Measurements from ENCODE around the gene CDK16.

The CDK16 gene

DNA sequence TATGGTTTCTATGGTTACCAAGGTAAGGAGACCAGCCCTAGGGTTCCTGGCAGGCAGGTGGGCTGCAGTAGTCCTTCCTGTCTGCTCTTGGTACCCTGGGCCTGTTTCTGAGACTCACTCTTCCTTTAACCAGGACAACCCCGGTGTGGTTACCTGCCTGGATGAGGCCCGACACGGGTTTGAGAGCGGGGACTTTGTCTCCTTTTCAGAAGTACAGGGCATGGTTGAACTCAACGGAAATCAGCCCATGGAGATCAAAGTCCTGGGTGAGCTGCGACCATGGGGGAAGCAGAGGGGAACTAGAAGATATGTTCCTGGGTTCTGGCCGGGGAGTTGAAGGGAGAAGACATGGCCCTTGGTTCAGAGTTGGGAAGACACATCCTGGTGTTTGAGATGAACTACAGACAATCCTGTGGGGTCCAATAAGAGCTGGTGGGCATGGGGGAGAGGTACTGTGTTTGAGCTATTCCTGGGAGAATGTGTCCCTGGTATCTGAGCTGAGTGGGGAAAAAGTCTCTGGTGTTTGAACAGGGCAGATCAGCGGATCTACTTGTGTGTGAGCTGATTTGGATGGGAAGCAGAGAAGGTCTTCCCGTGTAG is 17.0 kb upstream of the CDK16 start:
- DNase-seq: peak in 2 of 10 donors; percentile 25 to 30
- intact Hi-C loops (cut with DNase I): no loop called here

DNA sequence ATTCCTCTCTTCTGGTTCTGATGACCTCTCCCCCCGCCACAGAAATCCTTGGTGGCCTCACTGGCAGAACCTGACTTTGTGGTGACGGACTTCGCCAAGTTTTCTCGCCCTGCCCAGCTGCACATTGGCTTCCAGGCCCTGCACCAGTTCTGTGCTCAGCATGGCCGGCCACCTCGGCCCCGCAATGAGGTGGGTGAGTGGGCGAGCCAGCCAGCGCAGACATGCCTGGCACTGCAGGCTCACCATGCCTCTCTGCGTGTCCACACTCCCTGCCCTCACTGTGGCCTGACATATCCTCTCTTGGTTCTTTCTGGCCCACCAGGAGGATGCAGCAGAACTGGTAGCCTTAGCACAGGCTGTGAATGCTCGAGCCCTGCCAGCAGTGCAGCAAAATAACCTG is 16.2 kb upstream of the CDK16 start:
- DNase-seq: peak in 2 of 10 donors; percentile 81 to 85
- intact Hi-C loops (cut with DNase I): no loop called here

GRCh38 chrX:47202877-47203276 is 15.6 kb upstream of the CDK16 start:
- intact Hi-C loops (cut with DNase I): no loop called here
- DNase-seq: no peak

DNA sequence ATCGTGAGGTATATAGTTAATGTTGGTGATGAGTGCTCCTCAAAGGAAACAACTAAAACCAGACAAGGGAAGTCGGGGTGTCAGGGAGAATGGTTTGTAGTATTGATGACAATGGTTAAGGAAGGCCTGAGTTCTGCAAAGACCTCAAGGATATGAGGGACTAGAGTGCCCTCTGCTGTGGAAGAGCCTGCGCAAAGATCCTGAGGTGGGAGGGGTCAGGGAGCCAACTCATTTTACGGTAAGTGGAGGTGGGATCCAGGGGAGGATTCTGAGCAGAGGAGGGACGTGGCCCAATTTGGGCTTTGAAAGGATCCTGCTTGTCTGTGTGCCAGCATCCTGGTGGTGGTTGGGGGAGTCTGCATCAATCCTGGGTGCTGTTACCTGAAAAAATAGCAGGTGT is 13.5 kb upstream of the CDK16 start:
- intact Hi-C loops (cut with DNase I): no loop called here
- no peak for DNase-seq

DNA sequence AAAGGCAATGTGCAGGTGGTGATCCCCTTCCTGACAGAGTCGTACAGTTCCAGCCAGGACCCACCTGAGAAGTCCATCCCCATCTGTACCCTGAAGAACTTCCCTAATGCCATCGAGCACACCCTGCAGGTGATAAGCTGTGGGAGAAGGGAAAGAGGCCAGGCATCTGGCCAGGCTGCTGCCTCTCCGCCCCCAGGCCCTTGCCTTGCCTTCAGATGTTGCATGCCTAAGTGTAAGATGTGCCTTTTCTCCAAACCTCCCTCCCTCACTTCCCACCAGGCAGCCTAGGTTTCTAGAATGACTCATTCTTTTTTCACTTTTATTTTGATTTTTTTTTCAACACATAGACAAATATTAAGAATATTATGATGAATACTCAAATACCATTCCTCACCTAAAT is 12.2 kb upstream of the CDK16 start:
- intact Hi-C loops (cut with DNase I): no loop called here
- peak in 1 of 10 donors; percentile 86 for DNase-seq

GRCh38 chrX:47208108-47208507 is 10.4 kb upstream of the CDK16 start:
- intact Hi-C loops (cut with DNase I): no loop called here
- DNase-seq: peak in 1 of 10 donors; percentile 45

- DNase-seq: peak in 2 of 10 donors; percentile 55 to 74
- intact Hi-C loops (cut with DNase I): no loop called here
These were observed 8.8 kb upstream of the CDK16 start for GRCh38 chrX:47209508-47210238.

GRCh38 chrX:47210661-47211425 is 7.6 kb upstream of the CDK16 start:
- intact Hi-C loops (cut with DNase I): no loop called here
- peak in 1 of 10 donors; percentile 30 for DNase-seq

GRCh38 chrX:47212381-47213293 is 5.8 kb upstream of the CDK16 start:
- DNase-seq: peak in 1 of 10 donors; percentile 70
- intact Hi-C loops (cut with DNase I): no loop called here

- peak in 2 of 10 donors; percentile 52 to 66 for DNase-seq
- intact Hi-C loops (cut with DNase I): no loop called here
These were observed 3.9 kb upstream of the CDK16 start for GRCh38 chrX:47214435-47215077.

GRCh38 chrX:47215291-47215900 is 3.1 kb upstream of the CDK16 start:
- intact Hi-C loops (cut with DNase I): no loop called here
- peak in 1 of 10 donors; percentile 62 for DNase-seq

DNA sequence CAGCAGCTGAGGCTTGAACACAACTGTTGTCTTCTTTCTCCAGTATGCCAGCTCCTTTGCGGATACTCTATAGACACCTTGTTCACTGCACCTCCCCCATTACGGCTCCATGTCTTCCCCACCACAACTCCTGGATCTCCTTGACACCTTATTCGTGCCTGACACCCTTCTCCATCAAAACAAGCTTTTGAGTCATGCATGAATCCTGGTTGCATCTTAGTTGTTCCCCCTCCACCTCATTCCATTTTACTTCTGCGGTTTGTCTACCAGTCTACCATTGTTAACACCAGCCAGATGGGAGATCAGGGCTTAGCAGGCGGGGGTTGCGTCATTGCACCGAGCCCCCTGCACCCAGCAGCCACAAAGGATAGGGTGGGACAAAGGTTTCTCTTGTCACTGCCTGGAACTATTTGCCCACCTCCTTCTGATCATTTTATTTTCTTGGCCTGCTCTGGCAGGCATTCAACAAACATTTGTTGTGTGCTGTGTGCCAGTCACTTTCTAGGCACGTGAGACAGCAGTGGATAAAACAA is 2.0 kb upstream of the CDK16 start:
- intact Hi-C loops (cut with DNase I): no loop called here
- DNase-seq: no peak

DNA sequence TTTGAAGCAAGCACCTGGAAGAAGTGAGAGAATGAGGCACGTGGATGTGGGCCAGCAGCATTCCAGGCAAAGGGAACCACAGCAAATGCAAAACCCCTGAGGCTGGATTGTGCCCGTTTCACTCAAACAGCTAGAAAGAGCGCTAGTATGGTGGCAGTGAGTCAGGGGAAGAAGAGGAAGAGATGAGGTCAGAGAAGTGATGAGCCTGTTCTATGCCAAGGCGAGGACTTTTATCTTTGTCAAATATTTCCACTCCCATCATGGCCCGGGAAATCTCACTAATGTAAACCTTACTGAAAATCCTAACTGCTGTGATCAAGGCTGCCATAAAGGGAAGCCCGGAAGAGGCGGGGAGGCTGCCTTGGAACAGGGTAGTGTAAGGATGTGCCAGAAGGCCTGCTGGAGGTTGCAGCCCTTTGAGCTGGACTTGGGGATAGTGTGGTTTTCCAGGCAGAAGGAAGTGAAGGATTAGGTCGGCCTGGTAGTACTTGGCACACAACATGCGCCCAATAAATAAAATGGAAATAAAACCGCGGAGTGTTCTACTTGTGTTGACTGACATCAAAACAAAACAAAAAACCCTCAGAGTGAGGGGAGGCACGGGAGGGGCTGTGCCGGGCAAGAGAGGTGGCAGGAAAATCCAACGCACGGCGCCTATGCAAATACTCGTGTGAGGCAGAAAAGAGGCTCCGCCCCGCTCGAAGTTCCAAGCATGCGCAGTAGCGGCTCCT is 1.2 kb upstream of the CDK16 start:
- intact Hi-C loops (cut with DNase I): loop anchor here (1.0 kb wide), 1 partner anchor 23 kb away; no protein-coding TSS in a partner anchor
- no peak for DNase-seq

GRCh38 chrX:47217852-47218279 is 615 bp upstream of the CDK16 start:
- intact Hi-C loops (cut with DNase I): loop anchor here (1.0 kb wide), 1 partner anchor 24 kb away; no protein-coding TSS in a partner anchor
- DNase-seq: peak; percentile 87 to 99 (median 94)

DNA sequence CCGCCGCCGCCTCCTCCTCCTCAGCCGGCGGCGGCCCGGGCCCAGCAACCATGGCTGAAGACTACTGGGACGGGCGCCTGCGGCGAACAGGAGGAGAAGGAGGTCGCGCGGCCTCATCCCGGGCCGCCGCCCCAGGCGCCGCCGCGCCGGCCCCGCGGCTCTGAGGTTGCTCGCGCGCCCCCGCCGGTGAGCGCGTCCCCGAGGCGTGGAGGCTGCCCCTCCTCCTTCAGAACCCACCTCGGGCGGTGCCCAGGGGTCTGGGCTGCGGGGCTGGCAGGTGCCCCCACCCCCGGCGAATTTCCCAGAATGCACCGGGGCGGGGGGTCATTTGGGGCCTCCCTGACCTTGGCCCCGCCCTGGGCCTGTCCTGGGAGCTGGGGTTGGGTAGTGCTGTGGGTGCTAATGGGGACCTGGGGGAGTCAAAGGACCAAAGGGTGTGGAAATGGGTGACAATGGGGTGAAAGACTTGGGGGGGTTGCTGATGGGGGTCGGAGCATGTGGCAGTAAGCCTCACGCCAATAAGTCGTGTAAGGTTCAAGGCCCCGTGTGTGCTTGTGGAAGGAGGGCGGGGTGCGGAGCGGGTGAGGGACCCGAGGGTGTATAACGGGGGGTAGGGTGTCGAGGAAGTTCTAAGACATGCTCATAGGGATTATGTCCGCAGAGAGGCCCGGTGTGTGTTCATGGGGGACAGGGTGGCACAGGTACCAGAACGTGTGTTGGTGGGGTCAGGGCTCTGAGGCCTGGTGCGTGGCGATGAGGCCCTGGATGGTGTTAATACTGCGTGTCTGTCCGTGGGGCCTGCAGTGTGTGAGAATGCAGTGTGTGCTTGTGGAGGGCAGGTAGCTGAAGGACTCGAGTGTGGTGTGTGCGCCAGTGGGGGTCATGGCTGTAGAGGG is 687 bp downstream of the CDK16 start:
- intact Hi-C loops (cut with DNase I): no loop called here
- peak in 3 of 10 donors; percentile 24 to 88 (median 75) for DNase-seq

GRCh38 chrX:47221756-47222155 is 3.3 kb downstream of the CDK16 start:
- intact Hi-C loops (cut with DNase I): no loop called here

DNA sequence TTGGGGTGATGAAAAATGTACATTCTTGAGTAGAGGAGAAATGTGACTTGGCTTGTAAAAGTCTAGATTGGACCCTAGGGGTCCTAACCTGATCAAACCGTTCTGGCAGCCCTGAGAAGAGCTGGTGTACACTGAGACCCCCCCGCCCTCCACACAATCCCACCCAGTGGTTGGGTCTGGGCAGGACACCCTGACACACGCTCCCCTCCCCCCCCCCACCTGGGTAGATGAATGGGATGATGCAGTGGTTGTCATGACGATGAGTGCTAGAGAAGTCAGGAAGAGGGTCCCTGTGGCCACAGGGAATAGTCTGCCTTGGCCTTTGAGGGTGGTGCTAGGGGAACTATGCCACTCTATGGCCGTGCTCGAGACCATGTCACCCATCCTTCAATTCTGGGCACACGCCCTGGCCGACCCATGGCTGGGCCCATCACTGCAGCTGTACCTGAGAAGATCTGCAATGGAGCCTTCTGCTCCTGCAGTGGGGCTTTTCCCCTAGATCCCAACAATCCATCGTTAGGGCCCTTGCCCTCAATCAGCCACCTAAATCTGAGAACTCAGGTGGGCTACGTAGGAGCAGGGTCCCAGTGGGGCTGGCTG is 4.4 kb downstream of the CDK16 start:
- intact Hi-C loops (cut with DNase I): no loop called here
- peak in 1 of 10 donors; percentile 57 for DNase-seq

More at GRCh38 chrX:47221756-47222155, 3.3 kb downstream of the CDK16 start:
- peak in 1 of 10 donors; percentile 13 for DNase-seq

Measured in posterior cingulate gyrus (tissue), 11 donors.